ENCODE results near the gene SLC4A9. TPM values are rescaled to one million over a fixed set of nuclear protein-coding genes. Genes with fewer than 3 reads are reported as not detected.

The SLC4A9 gene
- total RNA-seq, 4 donors from 2014 or later: 0.29 to 0.45 (median 0.29) TPM; not detected in 1

DNA sequence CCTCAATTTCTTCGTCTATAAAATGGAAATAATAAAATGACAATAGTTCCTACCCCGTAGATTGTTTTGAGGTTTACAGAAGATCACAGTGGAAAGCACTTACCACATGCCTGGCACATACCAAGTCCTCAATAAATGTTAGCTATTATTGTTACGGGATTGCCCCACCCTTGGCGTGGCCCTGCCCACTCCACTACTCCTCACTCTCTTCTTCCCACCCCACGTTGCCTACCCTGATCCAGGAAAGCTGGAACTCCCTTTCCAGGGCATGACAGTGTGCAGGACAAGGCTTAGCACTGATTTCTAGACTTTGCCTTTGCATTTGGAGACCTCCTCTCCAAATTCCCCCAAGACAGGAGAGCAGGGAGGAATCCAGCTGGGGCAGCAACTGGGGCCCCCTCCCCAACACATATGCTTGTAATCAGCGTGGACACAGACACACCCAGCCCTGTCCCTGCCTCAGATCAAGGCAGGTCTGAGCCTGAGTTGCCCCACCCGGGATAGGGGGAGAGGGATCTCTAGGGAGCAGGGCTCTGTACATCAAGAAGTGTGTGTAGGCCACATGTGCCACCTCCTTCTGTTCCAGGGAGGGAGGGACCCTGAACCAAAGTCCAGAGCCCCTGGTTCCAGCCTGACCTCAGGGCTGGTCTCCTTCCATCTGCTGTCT lies 6.7 kb downstream of the SLC4A9 start:
- 80 to 84% methylated on average over 7 of the region's 7 CpGs for WGBS, 2 donors
- no peaks in the 10 kb centered on the region for H3K36me3 ChIP-seq
- TF ChIP-seq POLR2A (IDR thresholded peaks at IDR 0.05): no peak
- TF ChIP-seq, protein P1, sequence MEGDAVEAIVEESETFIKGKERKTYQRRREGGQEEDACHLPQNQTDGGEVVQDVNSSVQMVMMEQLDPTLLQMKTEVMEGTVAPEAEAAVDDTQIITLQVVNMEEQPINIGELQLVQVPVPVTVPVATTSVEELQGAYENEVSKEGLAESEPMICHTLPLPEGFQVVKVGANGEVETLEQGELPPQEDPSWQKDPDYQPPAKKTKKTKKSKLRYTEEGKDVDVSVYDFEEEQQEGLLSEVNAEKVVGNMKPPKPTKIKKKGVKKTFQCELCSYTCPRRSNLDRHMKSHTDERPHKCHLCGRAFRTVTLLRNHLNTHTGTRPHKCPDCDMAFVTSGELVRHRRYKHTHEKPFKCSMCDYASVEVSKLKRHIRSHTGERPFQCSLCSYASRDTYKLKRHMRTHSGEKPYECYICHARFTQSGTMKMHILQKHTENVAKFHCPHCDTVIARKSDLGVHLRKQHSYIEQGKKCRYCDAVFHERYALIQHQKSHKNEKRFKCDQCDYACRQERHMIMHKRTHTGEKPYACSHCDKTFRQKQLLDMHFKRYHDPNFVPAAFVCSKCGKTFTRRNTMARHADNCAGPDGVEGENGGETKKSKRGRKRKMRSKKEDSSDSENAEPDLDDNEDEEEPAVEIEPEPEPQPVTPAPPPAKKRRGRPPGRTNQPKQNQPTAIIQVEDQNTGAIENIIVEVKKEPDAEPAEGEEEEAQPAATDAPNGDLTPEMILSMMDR (IDR thresholded peaks at IDR 0.05): no peak

GRCh38 chr5:140367256-140368013 lies 7.4 kb downstream of the SLC4A9 start:
- Histone ChIP-seq H3K27ac (no peak overlapping the region), H3K27me3 (no peaks in the 10 kb centered on the region), H3K4me1 (no peaks in the 10 kb centered on the region), H3K9me3 (no peaks in the 10 kb centered on the region), H3K36me3 (no peaks in the 10 kb centered on the region), H3K4me3 (replicated peaks in 1 of 3) (no peak overlapping the region)
- intact Hi-C loops (cut with DNase I): no loop called here
- no peak for TF ChIP-seq POLR2A (IDR thresholded peaks at IDR 0.05)
- TF ChIP-seq, protein P1 (IDR thresholded peaks at IDR 0.05): no peak
- DNase-seq: no peak
- 84 to 88% methylated on average over 5 to 7 of the region's 8 CpGs for WGBS, 2 donors

More for the DNA sequence above, 6.7 kb downstream of the SLC4A9 start:
- intact Hi-C loops (cut with DNase I): no loop called here
- Histone ChIP-seq H3K4me3 (replicated peaks in 1 of 3) (no peak overlapping the region), H3K4me1 (no peaks in the 10 kb centered on the region), H3K27ac (no peak overlapping the region), H3K9me3 (no peaks in the 10 kb centered on the region), H3K27me3 (no peaks in the 10 kb centered on the region)
- no peak for DNase-seq

DNA sequence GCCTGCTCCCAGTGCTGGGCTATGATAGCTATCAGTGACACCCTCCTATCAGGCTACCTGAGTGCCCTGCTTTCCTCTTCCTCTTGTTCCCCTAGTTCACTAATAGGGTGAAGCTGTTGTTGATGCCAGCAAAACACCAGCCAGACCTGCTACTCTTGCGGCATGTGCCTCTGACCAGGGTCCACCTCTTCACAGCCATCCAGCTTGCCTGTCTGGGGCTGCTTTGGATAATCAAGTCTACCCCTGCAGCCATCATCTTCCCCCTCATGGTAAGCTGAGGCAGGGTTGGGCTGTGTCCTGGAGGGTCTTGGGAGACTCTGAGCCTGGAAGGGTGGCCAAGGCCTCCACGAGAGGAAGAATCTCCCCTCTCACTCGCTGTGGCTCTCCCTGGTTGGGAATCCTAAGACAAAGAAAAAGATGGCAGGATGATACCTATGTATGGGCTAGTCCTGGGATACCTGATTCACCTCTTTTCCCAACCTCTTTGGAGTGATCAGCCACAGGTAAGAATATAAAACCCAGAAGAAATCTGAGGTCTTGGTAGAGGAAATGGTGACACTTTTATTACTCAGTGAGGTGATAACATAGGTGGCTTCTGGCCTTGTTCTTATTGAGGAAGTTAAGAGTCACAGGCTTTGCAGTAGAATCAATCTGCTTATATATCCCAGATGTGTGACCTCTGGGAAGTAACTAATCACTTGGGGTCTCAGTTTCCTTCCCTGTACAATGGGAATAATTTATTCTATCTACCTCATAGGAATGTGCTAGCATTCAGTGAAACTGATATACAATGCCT lies 11.6 kb downstream of the SLC4A9 start:
- no peak for DNase-seq
- intact Hi-C loops (cut with DNase I): loop anchor here (5.0 to 10.0 kb wide), 2 partner anchors 263 to 346 kb away; partner anchors contain the start of genes CD14 and TMCO6
- Histone ChIP-seq H3K27ac (no peak overlapping the region), H3K36me3 (no peaks in the 10 kb centered on the region), H3K4me3 (replicated peaks in 1 of 3) (no peak overlapping the region), H3K9me3 (no peaks in the 10 kb centered on the region), H3K27me3 (no peaks in the 10 kb centered on the region), H3K4me1 (peaks cover 0 to 5% of the 10 kb centered on the region in 2 donors)
- TF ChIP-seq, protein P1 (IDR thresholded peaks at IDR 0.05): no peak
- TF ChIP-seq POLR2A (IDR thresholded peaks at IDR 0.05): no peak
- WGBS, 2 donors: 89 to 91% methylated on average over 3 of the region's 3 CpGs

- H3K9me3 ChIP-seq: no peaks in the 10 kb centered on the region
- no peak overlapping the region for H3K27ac ChIP-seq
- peak; percentile 70 to 78 for DNase-seq
- TF ChIP-seq, protein P1 (IDR thresholded peaks at IDR 0.05): peak; percentile 50 to 86 (median 75)
- no peak for TF ChIP-seq POLR2A (IDR thresholded peaks at IDR 0.05)
- no peaks in the 10 kb centered on the region for H3K36me3 ChIP-seq
- no peak overlapping the region for H3K4me3 ChIP-seq (replicated peaks in 1 of 3)
- H3K4me1 ChIP-seq: peaks cover 0 to 5% of the 10 kb centered on the region in 2 donors
- intact Hi-C loops (cut with DNase I): loop anchor here (5.0 to 10.0 kb wide), 2 partner anchors 262 to 344 kb away; partner anchors contain the start of genes CD14 and TMCO6
- H3K27me3 ChIP-seq: no peaks in the 10 kb centered on the region
- WGBS, 2 donors: 7 to 18% methylated on average over 2 of the region's 2 CpGs
Measured at GRCh38 chr5:140372971-140373487, 13.0 kb downstream of the SLC4A9 start.
